SK-MEL-5 (cell line): ENCODE measurements around the gene TMEM204. TPM values are rescaled to one million over a fixed set of nuclear protein-coding genes. Genes with fewer than 3 reads are reported as not detected.

Experiments used
- DNase-seq: peaks from one replicate; pipeline ENCODE4 v3.0.0-alpha.2; 2016; ENCODE audit warnings: low read depth, low spot score
- in situ Hi-C: cut with HindIII; loops from 2 replicates; pipeline ENCODE4 v1.10.0; 2016; ENCODE audit warnings: low sequenced_read_pairs, high pct_unique_total_duplicates, low pct_unique_long_range_greater_than_20kb
- total RNA-seq: library from RNA; depleted of rRNA; stranded (reverse); fragments of >200 nt; shearing (Covaris generic); gene quantifications from 2 replicates; pipeline ENCODE4 v1.2.3, GENCODE V29; 2014

TMEM204 gene
- total RNA-seq, 1 experiment from 2014 or later, result not detected

GRCh38 chr16:1532081-1532760 is 1.2 kb upstream of the TMEM204 start:
- in situ Hi-C loops, result no loop called here

DNA sequence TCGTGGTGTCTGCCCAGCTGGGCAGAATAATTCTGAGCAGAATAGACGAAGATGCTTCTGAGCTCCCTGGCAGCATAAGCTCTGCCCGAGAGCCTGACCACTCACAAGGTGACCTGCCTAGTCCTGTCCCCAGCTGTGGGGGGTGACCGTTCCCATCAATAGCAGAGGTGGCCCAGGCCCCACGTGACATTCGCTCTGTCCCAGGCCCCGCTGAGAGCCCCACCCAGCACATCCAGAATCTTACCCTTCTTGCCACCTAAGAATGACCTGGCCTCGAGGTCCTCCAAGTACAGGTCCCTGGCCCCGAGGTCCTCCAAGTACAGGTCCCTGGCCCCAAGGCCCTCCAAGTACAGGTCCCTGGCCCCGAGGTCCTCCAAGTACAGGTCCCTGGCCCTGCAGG is 695 bp upstream of the TMEM204 start:
- no peak for DNase-seq
- in situ Hi-C loops, result no loop called here

More at GRCh38 chr16:1532081-1532760, 1.2 kb upstream of the TMEM204 start:
- DNase-seq, result no peak

DNA sequence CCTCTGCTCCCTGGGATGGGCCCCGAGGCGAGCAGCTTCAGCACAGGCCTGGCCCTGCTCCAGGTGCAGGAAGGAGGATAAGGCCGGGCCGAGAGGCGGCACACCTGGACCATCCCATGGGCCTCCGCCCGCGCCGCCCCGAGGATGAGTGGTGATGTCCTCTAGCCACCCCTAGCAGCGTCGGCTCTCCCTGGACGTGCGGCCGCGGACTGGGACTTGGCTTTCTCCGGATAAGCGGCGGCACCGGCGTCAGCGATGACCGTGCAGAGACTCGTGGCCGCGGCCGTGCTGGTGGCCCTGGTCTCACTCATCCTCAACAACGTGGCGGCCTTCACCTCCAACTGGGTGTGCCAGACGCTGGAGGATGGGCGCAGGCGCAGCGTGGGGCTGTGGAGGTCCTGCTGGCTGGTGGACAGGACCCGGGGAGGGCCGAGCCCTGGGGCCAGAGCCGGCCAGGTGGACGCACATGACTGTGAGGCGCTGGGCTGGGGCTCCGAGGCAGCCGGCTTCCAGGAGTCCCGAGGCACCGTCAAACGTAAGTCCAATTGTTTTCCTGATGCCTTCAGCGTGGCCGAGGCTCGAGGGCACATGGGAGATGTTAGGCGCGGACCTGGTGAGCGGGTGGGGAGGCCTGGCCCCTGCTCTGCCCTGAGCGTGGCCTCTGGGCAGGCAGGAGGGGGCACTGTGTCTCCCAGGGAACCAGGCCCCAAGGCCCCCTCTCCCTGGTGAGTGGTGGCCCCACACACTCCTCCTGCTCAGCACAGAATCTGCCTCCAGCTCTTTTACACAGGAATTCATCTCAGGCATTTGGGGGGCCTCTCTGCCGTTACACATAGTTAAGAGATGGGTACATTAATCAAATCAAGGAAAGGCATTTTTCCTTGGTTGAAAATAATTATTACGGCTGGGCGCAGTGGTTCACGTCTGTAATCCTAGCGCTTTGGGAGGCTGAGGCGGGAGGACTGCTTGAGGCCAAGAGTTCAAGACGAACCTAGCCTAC is 855 bp downstream of the TMEM204 start:
- in situ Hi-C loops, result no loop called here
- DNase-seq, result no peak

GRCh38 chr16:1535391-1536291 is 2.2 kb downstream of the TMEM204 start:
- no peak for DNase-seq
- in situ Hi-C loops, result no loop called here

DNA sequence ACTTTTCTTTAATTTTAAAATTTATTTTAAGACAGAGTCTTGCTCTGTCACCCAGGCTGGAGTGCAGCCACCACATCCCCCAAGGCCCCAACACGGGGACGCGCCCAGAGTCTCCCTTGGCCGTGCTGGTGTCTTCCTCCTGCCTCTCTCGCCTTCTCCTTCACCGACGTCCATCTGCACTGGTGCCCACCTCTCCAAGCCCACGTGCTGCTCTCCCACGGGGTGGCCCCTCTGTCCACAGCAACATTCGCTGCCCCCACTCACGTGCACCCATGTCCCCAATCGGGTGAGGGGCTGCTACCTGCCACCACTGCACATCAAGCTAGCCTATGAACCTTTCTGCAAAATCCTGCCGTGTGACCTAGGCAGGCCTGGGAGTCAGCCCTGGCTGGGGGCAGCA is 3.1 kb downstream of the TMEM204 start:
- in situ Hi-C loops, result no loop called here
- DNase-seq, result no peak

DNA sequence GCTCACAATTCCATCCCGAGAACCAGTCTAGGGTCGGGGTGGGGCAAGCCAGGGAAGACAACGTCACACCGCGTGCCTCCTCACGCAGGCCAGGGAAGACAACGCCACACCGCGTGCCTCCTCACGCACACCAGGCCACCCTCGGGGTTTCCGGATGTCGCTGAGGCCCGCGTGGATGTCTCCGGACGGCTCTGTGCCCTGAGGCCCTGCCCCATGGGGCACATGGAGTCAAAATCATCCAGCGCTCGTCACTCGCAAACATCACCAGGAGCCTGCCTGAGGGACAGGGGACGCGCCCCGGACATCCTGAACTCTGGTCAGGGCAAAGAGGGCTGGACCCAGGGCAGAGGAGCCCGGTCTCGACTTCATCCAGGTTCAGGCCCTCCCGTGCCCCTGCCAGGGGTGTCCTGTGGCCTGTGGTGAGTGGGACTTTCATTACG is 3.7 kb downstream of the TMEM204 start:
- in situ Hi-C loops, result no loop called here
- no peak for DNase-seq

DNA sequence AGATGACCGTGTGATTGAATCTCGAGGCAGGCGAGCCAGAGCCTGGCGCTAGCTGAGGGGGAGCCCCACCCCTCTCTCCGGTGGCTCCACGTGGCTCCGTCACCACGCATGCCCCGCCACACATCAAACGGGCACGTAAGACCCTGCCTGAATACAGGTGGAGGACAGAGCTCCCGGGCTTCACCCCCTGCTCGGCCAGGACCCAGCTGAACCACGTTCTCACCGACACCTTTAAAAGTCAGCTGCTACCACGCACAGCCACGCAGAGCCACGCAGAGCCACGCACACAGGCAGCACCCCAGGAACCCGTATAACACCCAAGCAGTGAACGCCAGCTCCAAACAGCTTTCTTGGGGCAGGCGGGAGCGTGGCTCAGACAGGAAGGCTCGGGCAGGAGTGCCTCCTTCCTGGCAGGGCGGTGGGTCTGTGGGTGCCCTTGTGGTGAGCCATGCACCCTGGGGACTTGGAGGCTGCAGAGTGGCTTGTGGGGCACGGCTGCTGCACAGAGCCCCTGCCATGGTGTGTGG is 4.4 kb downstream of the TMEM204 start:
- DNase-seq, result no peak
- in situ Hi-C loops, result no loop called here

GRCh38 chr16:1538804-1539520 is 5.5 kb downstream of the TMEM204 start:
- peak; percentile 29 for DNase-seq
- in situ Hi-C loops, result no loop called here

DNA sequence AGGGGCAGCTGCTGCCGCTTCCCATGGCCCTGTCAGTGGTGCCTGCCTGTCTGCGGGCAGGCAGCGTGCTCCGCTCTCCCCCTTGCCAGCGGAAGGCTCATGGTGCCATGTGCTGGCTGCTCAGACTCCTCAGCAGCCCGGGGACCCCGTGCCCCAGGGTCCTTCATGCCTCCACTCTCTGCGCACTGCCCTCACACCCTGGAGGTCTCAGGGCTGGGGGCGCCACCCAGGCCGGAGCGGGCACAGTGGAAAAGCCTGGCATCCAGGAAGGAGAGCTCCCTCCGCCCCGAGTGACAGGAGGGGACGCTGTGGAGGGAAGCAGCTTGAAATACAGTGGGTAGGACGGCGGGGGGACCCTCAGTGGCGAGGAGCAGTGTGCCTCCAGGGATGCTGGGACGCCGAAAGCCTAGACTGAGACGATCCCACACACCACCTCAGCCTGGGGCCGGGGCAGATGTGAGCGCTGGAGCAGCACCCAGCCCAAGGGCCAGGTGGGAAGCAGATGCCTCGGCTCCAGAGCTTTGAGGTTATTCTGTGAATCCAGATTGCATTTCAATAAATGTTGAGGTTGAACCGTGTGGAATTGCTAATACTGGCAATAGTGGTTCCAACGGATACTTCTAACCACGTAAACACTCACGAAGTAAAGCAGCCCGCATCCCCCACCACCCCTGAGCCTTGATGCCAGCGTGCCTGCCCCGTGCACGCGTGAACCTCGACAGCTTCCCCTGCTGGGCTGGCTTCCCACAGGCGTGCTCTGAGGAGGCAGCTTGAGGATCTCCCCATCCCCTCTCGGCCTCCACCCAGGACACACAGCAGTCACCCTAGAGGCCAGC is 6.5 kb downstream of the TMEM204 start:
- in situ Hi-C loops, result no loop called here

GRCh38 chr16:1540556-1540855 is 7.0 kb downstream of the TMEM204 start:
- in situ Hi-C loops, result no loop called here
- no peak for DNase-seq

More for the DNA sequence above, 6.5 kb downstream of the TMEM204 start:
- no peak for DNase-seq

- DNase-seq, result no peak
- in situ Hi-C loops, result no loop called here
Measured at GRCh38 chr16:1541293-1542165, 8.1 kb downstream of the TMEM204 start.

- in situ Hi-C loops, result no loop called here
- no peak for DNase-seq
Measured at GRCh38 chr16:1542166-1542500, 8.7 kb downstream of the TMEM204 start.

DNA sequence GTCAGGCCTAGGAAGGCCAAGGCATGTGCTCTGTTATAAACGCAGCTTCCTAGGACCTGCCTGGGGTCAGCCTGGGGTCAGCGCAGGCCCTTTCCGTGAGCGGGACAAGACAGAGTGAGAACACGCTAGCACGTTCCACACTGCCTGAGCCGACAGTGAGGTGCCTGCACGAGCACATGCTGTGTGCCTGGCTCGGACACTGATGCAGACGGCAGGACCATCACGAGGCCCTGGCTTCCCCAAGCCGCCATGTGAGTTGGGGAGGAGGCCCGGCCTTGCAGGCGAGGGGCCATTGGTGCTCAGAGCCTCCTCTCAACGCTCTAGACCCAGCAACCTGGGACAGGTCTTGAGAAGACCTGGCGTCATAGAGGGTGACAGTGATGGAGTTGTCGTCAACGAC is 9.1 kb downstream of the TMEM204 start:
- no peak for DNase-seq
- in situ Hi-C loops, result no loop called here

- peak; percentile 64 for DNase-seq
- in situ Hi-C loops, result no loop called here
Measured at GRCh38 chr16:1543085-1543896, 9.8 kb downstream of the TMEM204 start.
